Measurements from ENCODE around the gene RYR3.

Gene RYR3

DNA sequence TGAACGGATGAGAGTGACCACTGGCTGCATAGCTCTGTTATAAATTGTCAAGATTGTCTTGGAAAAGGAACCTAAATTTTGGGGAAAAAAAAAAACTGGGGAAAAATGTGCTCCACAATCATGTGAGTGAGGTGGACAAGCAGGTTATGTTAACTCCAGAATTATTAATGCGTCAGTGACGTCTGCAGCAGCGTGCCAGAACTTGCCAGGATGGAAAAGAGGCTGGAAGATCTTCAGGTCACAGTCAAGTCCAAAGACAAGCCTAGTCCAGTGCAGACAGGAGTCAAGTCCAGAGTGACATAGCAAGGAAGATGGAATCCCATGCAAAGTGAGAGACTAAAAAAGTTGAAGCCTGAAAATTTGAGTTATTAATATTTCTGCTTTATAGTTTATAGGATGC lies 140.6 kb downstream of the RYR3 start:
- no peak for DNase-seq (ENCODE audit: low spot score)

DNA sequence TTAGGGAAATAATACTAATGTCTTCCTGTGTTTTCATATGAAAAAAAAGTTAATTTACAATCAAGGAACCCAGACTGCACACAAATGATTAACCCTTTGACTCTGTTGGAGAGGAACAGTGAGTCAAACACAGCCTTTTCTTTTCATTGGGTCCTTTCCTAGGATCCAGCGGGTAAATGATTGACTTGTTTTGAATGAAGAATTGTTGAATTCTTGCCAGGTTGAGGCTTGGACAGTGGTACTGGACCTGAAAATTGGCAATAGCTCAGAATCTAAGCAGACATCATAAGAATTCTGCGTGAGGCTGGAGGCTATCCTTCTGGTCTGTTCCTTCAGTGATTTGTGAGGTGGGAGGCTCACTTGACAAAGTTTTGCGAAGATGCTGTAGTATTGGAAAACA lies 143.0 kb downstream of the RYR3 start:
- no peak for DNase-seq (ENCODE audit: low spot score)

DNA sequence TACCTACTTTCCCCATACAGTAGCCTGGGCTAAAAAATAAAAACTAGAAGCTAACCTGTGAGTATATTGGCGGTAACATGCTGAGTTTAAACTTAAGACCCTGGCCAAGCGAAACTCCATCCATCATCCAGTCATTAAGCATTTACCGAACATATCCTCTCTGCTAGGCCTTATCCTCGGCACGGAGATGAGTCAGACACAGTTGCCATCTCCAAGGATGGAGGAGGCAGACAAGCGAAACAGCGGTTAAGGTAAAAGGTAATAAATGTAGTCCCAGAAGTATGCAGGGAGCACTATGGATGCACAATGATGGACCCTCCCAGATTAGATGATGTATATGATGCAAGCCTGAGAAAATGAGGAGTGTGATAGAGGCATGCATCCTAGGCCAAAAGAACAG lies 143.6 kb downstream of the RYR3 start:
- no peak for DNase-seq (ENCODE audit: low spot score)

DNA sequence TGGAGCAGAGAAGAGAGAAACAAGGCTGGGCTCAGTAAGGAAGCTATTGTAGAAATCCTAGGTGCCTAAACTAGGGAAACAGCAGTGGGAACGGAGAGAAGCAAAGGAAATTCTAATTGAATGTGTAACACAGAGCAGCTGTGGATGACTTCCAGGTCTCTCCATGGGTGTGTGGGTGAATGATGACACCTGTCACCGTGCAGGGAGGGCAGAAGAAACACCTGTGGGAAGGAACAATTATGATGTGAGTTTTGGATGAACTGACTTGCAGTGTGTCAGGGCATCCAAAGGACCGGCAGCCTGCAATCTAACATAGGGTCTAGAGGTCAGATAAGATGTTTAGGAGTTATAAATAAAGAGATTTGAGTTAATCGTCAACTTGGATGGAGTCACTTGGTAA lies 144.2 kb downstream of the RYR3 start:
- DNase-seq (ENCODE audit: low spot score): no peak

DNA sequence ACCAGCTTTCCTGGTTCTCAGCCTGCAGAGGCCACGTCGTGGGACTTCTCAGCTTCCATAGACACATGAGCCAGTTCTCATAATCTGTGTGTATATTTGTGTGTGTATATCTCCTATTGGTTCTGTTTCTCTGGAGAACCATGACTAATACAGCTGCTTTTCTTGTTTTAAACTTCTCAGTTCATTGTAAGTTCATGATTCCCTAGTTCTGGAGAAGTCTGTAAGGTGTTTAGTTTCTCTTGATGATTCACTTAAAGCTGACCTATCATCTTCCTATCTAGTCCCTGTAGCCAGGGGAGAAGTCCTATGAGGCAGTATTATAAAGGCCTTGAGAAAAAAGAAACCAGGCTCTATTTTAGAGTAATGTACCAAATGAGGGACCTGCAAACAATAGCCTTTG lies 147.7 kb downstream of the RYR3 start:
- no peak for DNase-seq (ENCODE audit: low spot score)

DNA sequence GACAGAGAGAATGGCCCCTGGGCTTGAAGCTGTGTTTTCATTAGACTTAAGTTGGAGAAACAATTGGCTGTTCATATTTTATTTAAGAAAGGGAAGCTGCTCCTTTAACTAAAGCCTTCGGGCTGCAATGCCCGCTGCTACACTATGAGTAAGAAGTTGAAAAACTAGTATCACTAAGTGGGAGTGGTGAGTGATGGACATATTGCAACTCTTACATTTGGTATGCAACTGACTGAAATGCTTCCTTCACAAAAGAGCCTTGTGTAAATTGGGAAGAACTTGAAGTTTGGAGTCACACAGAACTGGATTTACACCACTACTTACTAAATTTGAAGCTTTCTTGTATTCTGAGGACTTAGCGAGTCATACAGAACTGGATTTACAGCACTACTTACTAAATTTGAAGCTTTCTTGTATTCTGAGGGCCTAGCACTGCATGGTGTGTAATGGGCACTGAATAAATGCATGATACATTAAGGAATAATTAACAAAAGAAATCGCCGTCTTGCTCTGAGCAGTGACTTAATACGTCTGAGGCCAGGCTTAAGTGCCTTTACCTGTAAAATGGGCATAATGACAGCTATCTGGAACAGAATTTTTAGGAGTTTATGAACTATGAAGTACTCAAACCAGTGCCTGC lies 149.5 kb downstream of the RYR3 start:
- DNase-seq (ENCODE audit: low spot score): no peak

DNA sequence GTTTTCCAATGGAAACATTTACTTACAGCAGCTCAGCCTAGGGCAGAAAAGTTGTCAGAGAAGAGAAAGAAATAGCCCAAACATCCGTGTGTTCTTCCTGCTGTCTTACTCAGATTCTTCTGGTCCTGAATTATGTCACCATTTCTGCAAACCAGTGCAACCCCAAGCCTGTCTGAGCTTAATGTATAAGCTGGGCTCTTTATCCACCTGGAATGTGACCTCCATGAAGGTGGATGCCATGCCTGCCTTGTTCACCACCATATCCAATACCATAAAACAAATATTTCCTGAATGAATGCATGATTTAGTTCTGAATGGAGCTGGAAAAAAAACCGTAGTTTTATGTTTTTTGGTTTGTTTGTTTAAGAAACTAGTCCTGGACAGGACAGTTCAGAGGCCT lies 150.9 kb downstream of the RYR3 start:
- no peak for DNase-seq (ENCODE audit: low spot score)

DNA sequence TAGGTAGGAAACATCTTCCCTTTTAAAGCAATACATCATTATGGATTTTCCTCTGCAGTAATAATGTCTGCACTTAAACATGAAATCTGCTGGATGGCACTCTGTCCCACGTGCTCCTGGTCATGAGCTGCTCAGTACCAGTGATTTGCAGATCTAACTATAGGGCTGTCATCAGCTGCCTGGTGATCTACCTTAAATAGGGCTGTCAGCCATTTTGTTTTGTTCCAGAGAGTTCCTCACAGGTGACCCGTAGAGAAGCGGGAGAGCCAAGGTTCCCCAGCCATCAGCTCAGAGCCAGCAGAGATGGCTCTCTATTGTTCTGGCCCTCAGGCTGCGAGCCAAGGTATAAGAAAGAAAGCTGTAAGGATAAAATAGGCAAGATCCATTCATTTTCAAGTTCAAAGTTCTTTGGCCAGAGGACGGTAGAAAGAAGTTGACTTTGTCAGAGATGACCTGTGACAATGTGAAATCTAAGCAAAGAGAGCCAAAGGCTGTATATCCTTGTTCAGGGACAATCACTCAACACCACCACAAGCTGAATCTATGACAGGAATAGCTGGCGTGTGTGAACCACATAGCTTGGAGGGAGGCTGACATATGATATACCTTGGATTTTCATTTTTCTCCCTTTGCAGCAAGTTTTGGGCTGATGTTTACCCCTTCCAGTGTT lies 156.5 kb downstream of the RYR3 start:
- no peak for DNase-seq (ENCODE audit: low spot score)

DNA sequence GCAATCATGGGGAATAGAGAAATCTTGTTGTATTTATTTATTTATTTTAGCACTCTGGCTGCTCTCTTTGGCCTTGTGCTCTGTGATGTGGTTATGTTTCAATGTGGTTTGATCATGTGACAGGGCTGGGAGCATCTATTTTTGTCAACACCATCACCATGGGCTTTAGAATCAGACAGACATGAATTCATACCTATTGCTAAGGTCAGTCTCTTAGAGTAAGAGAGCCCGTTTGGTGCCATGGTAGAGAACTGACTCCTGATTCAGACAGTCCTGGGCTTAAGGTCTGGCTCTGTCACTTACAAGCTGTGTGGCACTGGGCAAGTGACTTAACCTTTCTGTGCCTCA lies 157.0 kb downstream of the RYR3 start:
- DNase-seq (ENCODE audit: low spot score): no peak

DNA sequence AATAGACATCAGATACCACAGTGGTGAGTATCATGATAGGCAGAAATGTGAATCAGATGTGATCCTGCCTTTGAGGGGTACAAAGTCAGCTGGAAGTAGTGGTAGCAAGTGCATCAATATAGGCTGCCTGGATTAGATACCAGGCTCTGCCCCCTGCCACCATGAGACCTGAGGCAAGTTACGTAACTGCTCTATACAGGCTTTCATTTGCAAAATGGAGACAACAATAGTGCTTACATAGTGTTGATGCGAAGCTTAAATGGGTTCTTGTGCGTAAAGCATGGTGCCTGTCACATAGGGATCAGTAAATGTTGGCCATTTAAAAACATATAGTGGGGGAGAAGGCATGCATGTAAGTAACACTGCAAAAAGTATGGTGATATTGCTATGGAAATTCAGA lies 158.0 kb downstream of the RYR3 start:
- no peak for DNase-seq (ENCODE audit: low spot score)

DNA sequence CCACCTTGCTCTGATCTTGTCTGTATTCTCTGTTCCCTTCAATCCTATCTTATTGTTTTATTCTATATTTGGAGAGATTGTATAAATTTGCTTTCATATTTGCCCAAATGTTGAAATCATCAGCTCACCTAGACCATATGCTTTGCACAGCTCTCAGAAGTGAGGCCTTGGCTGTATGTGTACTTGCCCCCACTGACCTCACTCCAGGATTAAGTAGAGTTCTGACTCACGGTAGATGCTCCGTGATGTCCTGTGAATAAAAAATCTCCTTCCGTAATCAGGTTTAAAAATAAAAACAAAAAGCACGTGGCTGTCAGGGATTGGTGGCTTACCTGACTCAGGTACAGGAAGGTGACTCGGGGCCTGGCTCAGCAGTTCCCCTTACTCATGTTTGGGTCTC lies 162.2 kb downstream of the RYR3 start:
- DNase-seq (ENCODE audit: low spot score): no peak

DNA sequence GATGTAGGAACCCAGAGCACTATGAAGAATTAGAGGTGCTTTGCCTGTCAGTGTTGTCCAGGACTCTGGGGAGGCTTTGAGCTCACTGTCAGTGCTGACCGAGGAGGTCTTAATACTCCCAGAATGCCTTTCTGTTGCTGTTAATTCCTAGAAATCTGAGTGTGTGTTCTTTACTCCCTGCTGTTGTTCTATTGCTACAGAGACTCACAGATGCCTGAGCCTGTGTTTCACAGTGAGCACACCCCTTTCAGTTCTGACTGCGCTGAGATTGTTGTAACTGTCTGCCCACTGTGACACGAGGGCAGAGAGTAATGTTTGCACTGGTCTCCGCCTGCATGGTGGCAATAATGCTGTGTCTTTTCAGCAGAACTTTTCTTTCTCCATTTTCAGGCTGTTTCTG lies 162.9 kb downstream of the RYR3 start:
- no peak for DNase-seq (ENCODE audit: low spot score)

DNA sequence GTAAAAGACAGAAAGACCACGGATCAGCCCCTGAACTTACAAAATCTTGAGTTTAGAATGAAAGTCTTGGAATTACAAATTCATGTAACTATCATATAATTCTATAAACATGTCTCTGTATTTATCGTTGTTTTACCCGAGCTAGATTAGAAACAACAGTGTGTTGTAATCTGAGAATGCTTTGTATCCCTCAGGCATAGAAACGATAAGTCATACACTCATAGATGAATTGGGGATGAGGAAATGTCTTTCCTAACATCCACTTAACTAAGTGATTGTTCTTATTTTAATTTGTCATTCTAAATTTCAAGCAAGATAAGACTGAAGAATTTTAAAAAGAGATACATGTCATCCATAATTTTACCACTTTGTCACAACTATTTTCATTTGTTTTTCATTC lies 165.3 kb downstream of the RYR3 start:
- no peak for DNase-seq (ENCODE audit: low spot score)

DNA sequence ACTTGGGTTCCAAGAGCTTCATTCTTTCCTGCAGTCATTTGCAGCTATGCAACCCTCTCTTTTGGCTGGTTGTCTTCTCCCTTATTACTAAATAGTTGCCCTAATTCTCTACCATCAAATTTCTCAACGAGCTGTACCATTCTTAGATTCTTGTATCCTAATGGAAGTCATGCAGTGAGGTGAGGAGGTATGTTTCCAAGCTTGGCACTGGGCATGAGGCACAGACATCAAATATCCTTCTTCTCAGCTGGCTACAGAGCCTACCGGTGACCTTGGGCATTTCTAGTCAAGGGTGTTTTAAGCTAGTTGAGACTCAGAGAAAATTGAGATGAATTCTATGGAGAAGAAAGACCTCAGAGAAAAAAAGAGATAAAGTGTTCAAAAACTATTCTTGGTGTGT lies 166.1 kb downstream of the RYR3 start:
- no peak for DNase-seq (ENCODE audit: low spot score)

DNA sequence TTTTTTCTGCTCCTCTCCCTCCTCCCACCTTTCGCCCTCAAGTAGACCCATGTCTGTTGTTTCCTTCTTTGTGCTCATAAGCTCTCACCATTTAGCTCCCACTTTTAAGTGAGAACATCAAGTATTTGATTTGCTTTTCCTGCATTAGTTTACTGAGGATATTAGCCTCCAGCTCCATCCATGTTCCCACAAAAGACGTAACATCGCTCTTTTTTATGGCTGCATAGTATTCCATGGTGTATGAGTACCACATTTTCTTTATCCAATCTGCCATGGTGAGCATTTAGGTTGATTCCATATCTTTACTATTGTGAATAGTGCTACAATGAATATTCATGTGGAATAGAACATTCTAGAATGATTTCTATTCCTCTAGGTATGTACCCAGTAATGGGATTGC lies 178.6 kb downstream of the RYR3 start:
- no peak for DNase-seq (ENCODE audit: low spot score)

DNA sequence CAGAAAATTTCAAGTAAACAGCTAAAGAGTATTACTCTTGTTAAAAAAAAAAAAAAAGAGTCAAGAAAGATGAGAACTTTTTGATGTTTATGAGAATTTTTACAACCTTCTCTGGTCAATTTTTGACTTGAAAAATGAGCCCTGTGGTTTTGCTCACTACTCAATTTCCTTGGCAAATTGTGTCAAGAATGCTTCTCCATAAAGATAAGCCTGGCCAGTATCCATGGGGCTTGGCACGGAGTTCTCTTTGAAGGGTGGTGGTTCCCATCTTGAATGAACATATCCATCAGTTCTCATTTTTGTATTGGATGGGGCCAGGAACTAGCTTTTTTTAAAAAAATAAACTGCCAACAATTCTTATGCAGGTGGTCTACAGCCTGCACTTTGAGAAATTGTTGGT lies 179.9 kb downstream of the RYR3 start:
- no peak for DNase-seq (ENCODE audit: low spot score)

DNA sequence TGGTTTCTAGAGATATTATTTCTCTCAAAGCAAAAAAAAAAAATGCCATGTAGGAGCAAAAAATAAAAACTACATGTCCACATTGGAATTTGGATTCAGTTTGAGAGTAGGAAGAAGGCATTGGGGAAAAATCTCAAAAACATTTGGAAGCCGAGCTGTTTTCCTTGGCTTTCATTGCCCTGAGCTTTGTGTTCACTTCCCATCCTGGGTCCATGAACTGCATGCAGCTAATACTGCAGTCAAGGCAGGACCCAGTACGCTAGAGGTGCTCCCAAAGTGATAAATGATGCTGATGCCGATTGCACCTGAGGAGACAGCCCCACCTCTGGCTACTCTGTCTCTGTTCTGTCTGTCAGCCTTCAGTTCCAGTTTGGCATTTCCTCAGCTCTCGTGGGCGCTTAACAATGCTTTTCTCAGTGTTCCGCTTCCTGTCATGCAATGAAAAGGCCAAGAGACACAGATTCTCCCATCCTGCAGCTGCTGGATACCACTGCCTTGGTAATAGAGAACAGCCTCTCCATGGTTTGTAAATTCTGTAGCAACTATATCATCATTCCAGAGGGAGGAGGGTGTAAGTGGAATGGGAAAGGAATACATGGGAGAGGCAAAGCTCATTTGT lies 181.8 kb downstream of the RYR3 start:
- no peak for DNase-seq (ENCODE audit: low spot score)

DNA sequence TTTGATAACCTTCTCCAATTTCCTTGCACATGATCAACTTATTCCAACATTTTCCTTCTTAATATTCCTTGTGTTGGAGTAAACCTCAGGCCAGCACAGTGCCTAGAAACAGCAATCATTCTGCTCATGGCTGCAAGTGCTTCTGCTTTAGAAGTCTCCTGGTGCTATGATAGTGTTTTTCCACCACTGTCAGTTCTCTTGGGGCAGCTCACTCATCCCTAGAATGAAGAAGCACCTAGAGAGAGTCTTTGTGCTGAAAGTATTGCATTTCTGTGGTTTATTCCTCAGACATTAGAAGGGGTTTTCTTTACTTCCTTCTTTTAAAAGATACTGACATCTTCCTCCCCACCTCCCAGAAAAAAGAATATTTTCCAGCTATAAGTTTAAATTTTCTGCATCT lies 183.5 kb downstream of the RYR3 start:
- no peak for DNase-seq (ENCODE audit: low spot score)

DNA sequence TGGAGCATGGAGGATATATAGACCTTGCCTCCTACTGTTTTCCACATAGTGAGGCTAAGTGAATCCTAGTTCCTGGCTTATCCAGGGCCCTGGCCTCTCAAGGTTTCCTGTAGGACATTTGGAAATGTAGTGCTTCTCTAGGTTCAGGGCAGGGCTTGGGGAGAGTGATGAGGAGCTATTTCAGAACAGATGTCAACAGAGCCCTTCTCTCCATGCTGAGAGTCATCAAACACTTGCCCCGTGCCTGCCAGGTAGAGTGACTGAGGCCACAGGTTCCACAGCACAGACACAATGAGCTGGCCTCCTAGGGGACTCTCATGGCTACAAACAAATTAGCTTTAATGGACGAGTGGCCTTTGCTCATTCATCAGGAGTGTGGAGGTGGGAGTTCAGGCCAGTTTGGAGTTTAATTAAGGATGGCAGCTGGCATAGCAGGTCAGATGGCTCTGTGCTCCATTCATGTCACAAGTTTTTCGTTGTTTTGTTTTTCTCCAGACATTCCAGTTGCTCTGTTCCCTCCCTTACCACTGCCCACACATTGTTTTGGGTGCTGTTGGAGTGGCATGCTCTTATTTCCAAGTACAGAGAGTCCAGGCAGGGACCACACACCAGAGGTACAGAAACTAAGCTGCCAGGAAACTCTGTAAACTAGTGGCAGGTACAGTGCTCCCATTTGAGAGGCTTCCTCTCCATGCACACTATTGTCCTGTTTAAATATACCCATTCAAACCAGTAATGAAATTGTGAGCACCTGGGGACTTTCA lies 189.8 kb downstream of the RYR3 start:
- no peak for DNase-seq (ENCODE audit: low spot score)

DNA sequence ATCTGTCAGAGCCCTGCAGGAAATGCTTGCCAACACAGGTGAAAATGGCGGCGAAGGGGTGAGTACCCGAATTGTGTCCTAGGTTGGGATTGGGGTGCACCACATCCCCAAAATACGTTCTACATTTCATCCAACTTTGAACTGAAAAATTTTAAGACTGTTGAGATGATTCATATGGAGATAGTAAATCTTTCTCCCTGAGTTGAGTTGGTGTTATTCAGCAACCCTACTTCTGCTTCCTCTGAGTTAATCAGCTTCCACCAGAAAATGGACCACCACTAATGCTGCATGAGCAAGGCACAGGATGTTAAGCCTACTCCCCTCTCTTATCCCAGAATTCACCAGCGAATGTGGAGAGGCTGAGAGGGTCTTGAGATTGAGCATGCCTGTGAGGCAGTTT lies 192.9 kb downstream of the RYR3 start:
- no peak for DNase-seq (ENCODE audit: low spot score)

DNA sequence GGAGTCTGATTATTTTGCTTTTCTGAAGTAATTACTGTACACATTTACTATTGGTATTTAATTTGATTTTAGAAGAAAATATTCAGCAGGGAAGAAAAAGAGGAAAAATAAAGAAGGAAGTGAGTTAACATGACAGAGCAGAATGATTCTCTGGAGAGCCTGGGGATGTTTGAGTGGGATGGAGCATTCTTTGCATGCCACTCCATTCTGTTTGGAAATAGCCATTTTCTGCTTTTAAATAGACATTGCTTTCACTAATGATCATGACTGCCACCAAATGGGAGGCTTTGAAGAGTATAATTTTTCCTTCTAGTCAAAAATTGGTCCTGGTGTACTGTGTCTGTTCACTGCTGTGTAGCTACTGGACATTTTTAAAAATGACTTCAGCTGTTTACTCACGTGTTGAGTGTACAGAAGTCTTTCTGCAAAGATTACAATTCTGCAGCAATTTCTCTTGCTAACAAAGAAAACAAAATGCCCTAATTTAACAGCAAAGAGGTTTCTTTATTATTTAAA lies 196.1 kb downstream of the RYR3 start:
- no peak for DNase-seq (ENCODE audit: low spot score)

DNA sequence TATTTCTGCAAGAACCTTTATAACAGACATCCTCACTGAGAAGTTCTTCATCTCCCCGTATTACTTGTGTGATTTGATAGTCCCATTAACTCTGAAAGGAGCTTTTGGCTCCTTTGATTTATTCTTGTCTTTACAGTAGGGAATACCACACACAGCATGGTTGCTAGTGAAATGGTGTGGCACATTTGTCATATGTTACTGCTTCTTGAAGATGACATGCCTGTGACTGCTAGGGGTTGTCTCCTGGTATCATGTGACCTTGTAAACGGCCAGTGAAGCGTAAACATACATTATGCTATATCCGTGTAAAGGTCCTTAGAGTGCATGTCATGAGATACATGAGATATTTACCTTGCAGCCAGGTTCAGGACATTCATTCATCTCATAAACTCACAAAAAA lies 197.9 kb downstream of the RYR3 start:
- no peak for DNase-seq (ENCODE audit: low spot score)

DNA sequence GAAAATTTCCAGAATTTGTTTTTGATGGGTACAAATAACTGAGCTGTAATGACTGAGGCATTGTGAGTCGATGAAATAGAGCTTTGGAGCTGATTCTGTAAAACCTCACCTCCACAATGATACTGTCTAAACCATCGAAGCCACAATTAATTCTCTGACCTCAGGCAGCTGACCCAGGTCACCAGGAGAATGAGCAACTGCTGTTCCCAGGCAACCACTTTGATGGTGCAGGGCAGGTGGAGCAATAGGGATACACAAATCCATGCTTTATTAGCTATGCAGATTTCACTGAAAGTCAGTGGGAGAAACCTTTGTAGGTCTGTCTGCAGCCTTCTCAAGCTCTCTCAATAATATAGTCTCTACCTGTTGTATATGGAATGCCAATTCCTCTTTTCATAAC lies 204.4 kb downstream of the RYR3 start:
- no peak for DNase-seq (ENCODE audit: low spot score)
